Iris pigment epithelial cell (primary cell): ENCODE results near the gene OR52K1.
"Not testable (repeated sequence)": the region's sequence is repeated elsewhere in the genome, so short reads cannot be mapped to it uniquely, and the experiment has no call there.

Experiments used
- DNase-seq: peaks from one replicate; pipeline ENCODE4 v3.0.0-alpha.2; 2011; ENCODE audit warnings: low read depth

The OR52K1 gene

GRCh38 chr11:4482445-4482844 is at the start of gene OR52K1:
TSS of gene OR52K1 (plus strand) at chr11:4482646. CDS start at chr11:4488901, 6,255 bp downstream.
- DNase-seq = no peak

- DNase-seq = no peak
Observed at GRCh38 chr11:4433856-4434255, 48.6 kb upstream of the OR52K1 start.

GRCh38 chr11:4436411-4436810 is 46.0 kb upstream of the OR52K1 start:
- no peak for DNase-seq

GRCh38 chr11:4441515-4441914 is 40.9 kb upstream of the OR52K1 start:
- DNase-seq = no peak

GRCh38 chr11:4443232-4443891 is 39.1 kb upstream of the OR52K1 start:
- DNase-seq = no peak

- no peak for DNase-seq
Observed at GRCh38 chr11:4448995-4449394, 33.5 kb upstream of the OR52K1 start, which contains the start of gene OR52K2. TSS of gene OR52K2 (plus strand) at chr11:4449295. CDS start at chr11:4449340, 45 bp downstream.

GRCh38 chr11:4453118-4453517 is 29.3 kb upstream of the OR52K1 start:
- no peak for DNase-seq

- no peak for DNase-seq
Observed at GRCh38 chr11:4454021-4454420, 28.4 kb upstream of the OR52K1 start.

GRCh38 chr11:4455419-4455818 is 27.0 kb upstream of the OR52K1 start:
- no peak for DNase-seq

GRCh38 chr11:4459500-4459899 is 22.9 kb upstream of the OR52K1 start:
- DNase-seq = peak; percentile 24

- DNase-seq = no peak
Observed at GRCh38 chr11:4460151-4460550, 22.3 kb upstream of the OR52K1 start.

GRCh38 chr11:4464216-4465159 is 18.0 kb upstream of the OR52K1 start:
- DNase-seq = peak; percentile 12

- no peak for DNase-seq
Observed at GRCh38 chr11:4465407-4465806, 17.0 kb upstream of the OR52K1 start.

GRCh38 chr11:4466131-4466870 is 16.1 kb upstream of the OR52K1 start:
- no peak for DNase-seq

- no peak for DNase-seq
Observed at GRCh38 chr11:4466871-4467442, 15.5 kb upstream of the OR52K1 start.

GRCh38 chr11:4467811-4468606 is 14.4 kb upstream of the OR52K1 start:
- DNase-seq = no peak

GRCh38 chr11:4479644-4480043 is 2.8 kb upstream of the OR52K1 start:
- DNase-seq = no peak

GRCh38 chr11:4480577-4481239 is 1.7 kb upstream of the OR52K1 start:
- peak; percentile 40 for DNase-seq

- no peak for DNase-seq
Observed at GRCh38 chr11:4481240-4481582, 1.2 kb upstream of the OR52K1 start.

- no peak for DNase-seq
Observed at GRCh38 chr11:4484310-4484709, 1.9 kb downstream of the OR52K1 start.

GRCh38 chr11:4491405-4491804 is 9.0 kb downstream of the OR52K1 start:
- not testable (repeated sequence) for DNase-seq
